OCI-LY1 (cell line): ENCODE measurements around the gene CD164.

ENCODE experiments used
- EZH2 ChIP-seq: fragments of 200-600 bp; sonication (generic), shearing (Covaris generic); IDR thresholded peaks from 2 replicates; pipeline ENCODE4 v1.8.0; 2017; ENCODE audit warnings: borderline replicate concordance, mixed run types, mild to moderate bottlenecking, antibody characterized with exemption, low read length, moderate library complexity, mixed read lengths
- TF ChIP-seq, protein P1 (sequence below): fragments of 200-600 bp; sonication (generic), shearing (Covaris generic); IDR thresholded peaks from 2 replicates; pipeline ENCODE4 v1.5.1; 2017; ENCODE audit warnings: mild to moderate bottlenecking, antibody characterized with exemption, low read length, moderate library complexity, mixed read lengths

GRCh38 chr6:109370792-109371191 is 11.5 kb downstream of the CD164 start:
- TF ChIP-seq, protein P1, sequence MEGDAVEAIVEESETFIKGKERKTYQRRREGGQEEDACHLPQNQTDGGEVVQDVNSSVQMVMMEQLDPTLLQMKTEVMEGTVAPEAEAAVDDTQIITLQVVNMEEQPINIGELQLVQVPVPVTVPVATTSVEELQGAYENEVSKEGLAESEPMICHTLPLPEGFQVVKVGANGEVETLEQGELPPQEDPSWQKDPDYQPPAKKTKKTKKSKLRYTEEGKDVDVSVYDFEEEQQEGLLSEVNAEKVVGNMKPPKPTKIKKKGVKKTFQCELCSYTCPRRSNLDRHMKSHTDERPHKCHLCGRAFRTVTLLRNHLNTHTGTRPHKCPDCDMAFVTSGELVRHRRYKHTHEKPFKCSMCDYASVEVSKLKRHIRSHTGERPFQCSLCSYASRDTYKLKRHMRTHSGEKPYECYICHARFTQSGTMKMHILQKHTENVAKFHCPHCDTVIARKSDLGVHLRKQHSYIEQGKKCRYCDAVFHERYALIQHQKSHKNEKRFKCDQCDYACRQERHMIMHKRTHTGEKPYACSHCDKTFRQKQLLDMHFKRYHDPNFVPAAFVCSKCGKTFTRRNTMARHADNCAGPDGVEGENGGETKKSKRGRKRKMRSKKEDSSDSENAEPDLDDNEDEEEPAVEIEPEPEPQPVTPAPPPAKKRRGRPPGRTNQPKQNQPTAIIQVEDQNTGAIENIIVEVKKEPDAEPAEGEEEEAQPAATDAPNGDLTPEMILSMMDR, result no peak
- no peak for TF ChIP-seq EZH2
